GM04504 (cell line): Measurements from ENCODE around the gene NPW.
"Not testable (repeated sequence)": the region's sequence is repeated elsewhere in the genome, so short reads cannot be mapped to it uniquely, and the experiment has no call there.

ENCODE experiments used
- DNase-seq: peaks from one replicate; pipeline ENCODE4 v3.0.0-alpha.2; 2012; ENCODE audit warnings: low read depth

NPW gene

DNA sequence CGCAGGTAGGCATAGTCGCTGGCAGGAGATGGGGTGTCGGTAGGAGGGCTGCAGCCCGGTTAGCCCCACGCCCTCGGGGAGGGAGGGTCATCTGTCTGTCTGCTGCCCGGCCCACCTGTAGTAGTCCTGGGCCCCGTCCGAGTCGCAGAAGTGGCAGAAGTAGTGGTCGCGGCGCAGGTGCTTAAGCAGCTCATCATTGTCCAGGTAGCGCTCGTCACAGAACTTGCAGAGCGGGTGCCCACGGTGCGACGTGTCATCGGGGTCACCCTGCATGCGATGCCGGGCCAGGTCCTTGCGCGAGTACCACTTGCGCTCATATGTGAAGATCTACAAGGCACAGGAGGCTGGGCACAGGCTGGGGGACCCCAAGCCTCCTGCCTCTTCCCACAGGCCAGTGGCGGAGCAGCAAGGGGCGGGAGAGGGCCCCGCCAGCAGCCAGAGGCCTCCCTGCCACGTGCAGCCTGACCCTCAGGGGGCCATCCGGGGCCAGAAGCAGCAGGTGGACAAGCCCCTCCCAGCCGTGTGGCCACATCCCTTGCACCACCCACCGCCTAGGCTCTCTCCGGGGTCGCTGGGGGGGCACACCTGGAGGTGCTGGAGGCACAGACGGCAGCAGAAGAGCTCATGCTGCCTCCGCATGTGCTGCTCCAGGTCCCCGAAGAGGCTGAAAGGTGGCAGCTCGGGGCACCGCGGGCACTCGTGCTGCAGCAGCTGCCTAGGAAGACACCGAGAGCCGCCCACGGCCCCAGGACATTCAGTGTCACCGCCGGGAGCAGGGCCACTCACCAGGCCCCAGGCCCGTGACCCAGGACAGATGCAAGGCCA is 17.0 kb upstream of the NPW start:
- no peak for DNase-seq

- DNase-seq = no peak
Observed at GRCh38 chr16:2003231-2003826, 16.3 kb upstream of the NPW start.

DNA sequence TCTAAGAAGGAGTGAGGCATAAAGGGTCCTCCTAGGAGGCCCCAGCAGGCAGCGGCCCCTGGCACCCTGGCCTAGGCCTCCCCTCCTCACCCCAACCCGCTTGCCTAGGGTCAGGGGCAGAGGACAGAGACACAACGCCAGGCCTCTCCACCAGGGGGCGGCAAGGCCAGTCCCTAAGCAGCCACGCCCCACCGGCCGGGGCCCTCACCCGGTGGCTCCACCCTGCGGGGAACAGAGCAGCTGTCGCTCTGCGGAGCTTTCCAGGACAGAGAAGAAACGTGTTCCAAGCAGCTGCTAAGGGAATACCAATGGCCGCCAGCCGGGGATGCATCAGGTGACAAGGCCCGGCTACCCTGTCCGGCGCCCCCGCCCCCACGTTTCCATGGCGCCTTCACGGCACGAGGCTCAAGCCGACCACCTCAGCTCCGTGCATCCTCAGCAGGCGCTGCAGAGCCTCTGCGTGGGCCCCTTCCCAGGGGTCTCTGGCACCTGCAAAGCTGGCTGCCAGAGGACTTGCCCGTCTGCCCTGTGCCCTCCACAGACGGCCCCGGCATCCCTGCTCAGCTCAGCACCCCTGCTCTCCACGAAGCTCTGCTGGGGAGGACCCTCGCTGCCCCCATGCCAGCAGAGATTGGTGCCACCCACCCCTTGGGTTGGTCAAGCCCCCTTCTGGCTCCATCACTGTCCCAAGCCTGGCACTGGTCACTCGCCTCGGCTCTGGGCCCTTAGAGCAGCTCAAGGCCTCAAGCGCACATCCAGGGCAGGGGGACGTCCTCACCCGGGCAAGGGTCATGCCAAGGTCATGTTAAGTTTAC is 15.6 kb upstream of the NPW start:
- DNase-seq = no peak

- no peak for DNase-seq
Observed at GRCh38 chr16:2004795-2005517, 14.6 kb upstream of the NPW start.

- DNase-seq = no peak
Observed at GRCh38 chr16:2005646-2006045, 13.9 kb upstream of the NPW start.

GRCh38 chr16:2006317-2006716 is 13.3 kb upstream of the NPW start:
- DNase-seq = no peak

DNA sequence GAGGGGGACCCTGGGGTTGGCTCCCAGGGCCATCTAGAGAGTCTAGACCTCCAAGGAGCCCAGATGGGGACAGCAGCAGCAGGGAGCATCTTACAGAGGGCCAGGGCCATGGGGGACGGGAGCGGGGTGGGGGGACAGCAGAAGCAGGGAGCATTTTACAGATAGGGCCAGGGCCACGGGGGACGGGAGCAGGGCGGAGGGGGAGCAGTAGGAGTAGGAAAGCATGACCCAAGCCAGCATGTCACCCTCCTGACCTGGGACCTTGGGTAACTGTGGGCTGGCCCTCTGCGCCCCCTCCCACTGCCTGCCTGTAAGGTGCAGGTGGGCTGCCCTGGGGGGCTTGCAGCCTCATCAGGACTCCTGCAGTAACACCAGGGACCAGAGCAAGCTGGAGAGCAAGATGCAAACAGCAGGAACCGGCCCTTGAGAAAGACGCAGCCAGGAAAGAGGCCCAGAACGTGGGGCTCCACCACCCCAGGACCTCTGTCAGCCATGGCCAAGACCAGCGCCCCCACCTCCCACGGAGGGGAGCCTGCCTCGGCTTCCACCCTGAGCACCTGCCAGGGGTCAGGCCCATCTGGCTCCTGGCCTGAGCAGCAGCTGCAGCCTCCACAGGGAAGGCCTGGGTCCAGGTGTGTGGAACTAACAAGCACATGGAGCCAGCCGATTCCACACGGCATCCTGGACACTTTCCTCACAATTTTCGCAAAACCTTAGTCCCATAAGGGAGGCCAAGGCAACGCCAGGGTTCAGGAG is 12.3 kb upstream of the NPW start:
- no peak for DNase-seq

- DNase-seq = peak; percentile 74
Observed at GRCh38 chr16:2008009-2008526, 11.5 kb upstream of the NPW start.

GRCh38 chr16:2008631-2009163 is 10.9 kb upstream of the NPW start:
- no peak for DNase-seq

GRCh38 chr16:2009164-2009711 is 10.3 kb upstream of the NPW start:
- DNase-seq = no peak

GRCh38 chr16:2009791-2010510 is 9.6 kb upstream of the NPW start, which contains the start of gene ZNF598:
Gene ZNF598, minus strand, starts transcription at chr16:2009821.
- peak; percentile 82 for DNase-seq

GRCh38 chr16:2011726-2012125 is 7.9 kb upstream of the NPW start:
- DNase-seq = not testable (repeated sequence)

DNA sequence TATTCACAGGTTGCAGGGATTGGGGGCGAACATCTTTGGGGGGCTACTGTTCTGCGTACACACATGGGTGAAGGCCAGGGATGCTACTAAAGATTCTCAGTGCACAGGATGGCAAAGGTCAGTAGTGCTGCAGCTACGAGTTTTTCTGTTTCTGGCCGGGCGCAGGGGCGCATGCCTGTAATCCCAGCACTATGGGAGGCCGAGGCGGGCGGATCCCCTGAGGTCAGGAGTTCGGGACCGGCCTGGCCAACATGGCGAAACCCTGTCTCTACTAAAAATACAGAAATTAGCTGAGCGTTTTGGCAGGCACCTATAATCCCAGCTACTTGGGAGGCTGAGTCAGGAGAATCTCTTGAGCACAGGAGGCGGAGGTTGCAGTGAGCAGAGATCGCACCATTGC is 6.1 kb upstream of the NPW start:
- no peak for DNase-seq

DNA sequence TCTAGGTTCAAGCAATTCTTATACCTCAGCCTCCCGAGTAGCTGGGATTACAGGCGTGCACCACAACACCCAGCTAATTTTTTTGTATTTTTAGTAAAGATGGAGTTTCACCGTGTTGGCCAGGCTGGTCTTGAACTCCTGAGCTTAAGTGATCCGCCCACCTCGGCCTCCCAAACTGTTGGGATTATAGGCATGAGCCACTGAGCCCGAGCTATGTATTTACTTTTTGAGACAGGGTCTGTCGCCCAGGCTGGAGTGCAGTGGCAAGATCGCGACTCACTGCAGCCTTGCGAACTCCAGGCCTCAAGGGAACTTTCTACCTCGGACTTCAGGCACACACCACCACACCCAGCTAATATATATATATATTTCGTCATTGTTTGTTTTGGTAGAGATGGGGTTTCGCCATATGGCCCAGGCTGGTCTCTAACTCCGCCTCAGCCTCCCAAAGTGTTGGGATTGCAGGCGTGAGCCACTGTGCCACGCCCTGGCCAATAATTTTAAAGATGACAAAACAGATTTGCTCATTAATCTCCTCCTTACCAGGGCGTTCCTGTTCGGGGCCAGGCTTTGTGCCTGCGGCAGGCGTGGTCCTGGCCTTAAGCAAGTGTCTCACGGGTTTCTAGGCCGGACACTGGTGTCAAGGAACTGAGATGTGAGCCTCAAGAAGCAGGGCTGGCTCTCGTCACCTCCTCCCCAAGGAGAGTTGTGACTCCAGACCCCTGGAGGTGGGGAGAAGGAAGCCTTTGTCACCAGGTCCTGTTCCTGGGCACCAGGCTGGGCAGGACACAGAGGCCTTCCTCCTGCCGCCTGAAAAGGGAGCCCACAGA is 4.3 kb upstream of the NPW start:
- no peak for DNase-seq

DNA sequence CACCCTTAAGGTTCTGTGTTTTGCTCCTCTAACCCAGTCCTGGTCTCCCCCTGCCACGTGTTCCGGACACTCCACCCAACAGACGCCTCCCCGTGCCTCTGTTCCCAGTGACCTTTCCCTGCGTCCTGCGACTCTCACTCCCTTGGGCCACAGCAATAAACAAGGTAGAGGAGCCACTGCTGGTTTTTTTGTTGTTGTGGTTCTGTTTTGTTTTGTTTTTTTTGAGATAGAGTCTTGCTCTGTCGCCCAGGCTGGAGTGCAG is 3.7 kb upstream of the NPW start:
- DNase-seq = no peak

GRCh38 chr16:2016407-2016922 is 3.1 kb upstream of the NPW start:
- DNase-seq = no peak

GRCh38 chr16:2019921-2020831 is 591 bp downstream of the NPW start:
- DNase-seq = no peak

DNA sequence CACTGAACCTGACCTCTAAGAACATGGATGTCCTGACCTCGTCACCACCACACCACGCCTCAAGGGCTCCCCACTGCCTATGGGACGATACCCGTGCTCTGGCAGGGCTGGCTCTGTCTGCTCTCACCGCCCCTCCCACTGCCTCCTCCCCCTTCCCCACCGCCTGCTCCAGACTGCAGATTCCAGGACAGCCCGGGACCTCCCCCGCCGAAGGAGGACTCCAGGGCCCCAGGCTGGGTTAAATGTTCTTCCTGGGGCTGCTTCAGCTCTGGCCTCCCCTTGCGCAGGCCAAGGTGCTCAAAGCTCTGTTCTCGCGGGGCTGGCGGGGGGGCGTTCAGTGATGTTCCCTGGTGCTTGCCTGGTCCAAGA is 3.1 kb downstream of the NPW start:
- no peak for DNase-seq
